Osteocyte (in vitro differentiated cells): Measurements from ENCODE around the gene GPRC5D. TPM values are rescaled to one million over a fixed set of nuclear protein-coding genes. Genes with fewer than 3 reads are reported as not detected.

Experiments
- DNase-seq: peaks from one replicate; pipeline ENCODE4 v3.0.0; 2021; ENCODE audit warnings: mixed read lengths; ENCODE audit not compliant: unreplicated experiment; ENCODE audit errors: extremely low spot score
- H3K27ac Mint-ChIP-seq: one replicate; pipeline ENCODE4 v1.8.0; 2021; ENCODE audit warnings: mild to moderate bottlenecking, mixed read lengths; ENCODE audit not compliant: unreplicated experiment
- H3K27me3 Mint-ChIP-seq: one replicate; pipeline ENCODE4 v1.8.0; 2021; ENCODE audit warnings: mixed read lengths; ENCODE audit not compliant: unreplicated experiment
- H3K36me3 Mint-ChIP-seq: one replicate; pipeline ENCODE4 v1.8.0; 2021; ENCODE audit warnings: mixed read lengths; ENCODE audit not compliant: unreplicated experiment
- H3K4me1 Mint-ChIP-seq: one replicate; pipeline ENCODE4 v1.8.0; 2021; ENCODE audit warnings: mixed read lengths; ENCODE audit not compliant: unreplicated experiment
- H3K4me3 Mint-ChIP-seq: one replicate; pipeline ENCODE4 v1.8.0; 2021; ENCODE audit warnings: mild to moderate bottlenecking, moderate library complexity, mixed read lengths; ENCODE audit not compliant: unreplicated experiment
- H3K9me3 Mint-ChIP-seq: one replicate; pipeline ENCODE4 v1.8.0; 2021; ENCODE audit warnings: mixed read lengths; ENCODE audit not compliant: unreplicated experiment
- total RNA-seq: library from RNA; stranded (reverse); gene quantifications from 2 replicates; pipeline ENCODE4 v1.2.1, GENCODE V29; 2021
- TF ChIP-seq, protein P1 (sequence below): fragments of 200-600 bp; sonication (generic); IDR thresholded peaks from 2 replicates; pipeline ENCODE4 v1.5.0; 2021; ENCODE audit warnings: antibody characterized with exemption, mild to moderate bottlenecking, moderate library complexity

GPRC5D gene
- total RNA-seq, 1 donor from 2014 or later = not detected

DNA sequence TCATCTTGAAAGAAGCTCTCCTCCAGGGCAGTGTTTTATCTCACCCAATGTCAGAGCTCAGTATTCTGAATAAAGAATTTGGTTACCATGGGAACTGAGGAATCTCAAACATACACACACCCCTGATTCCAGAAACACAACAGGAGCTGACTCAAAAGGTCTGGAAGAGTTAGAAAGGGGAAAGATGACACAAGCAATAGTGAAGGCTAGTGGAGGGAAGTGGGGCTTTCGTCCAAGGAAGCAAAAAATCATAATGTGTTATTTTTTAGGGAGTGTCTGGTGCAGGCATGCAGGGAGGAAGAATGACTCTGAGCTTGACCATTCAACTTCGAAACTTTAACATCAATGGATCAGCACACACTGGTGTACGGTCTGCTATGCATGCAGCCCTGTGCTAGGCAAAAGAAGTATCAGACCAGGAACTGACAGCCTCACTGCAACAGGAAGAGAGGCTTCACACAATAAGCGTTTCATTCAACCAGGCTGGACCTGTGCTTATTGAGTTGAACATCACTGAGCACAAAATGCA is 27.8 kb upstream of the GPRC5D start:
- peaks cover 25% of the 10 kb centered on the region for H3K4me1 Mint-ChIP-seq
- TF ChIP-seq, protein P1, sequence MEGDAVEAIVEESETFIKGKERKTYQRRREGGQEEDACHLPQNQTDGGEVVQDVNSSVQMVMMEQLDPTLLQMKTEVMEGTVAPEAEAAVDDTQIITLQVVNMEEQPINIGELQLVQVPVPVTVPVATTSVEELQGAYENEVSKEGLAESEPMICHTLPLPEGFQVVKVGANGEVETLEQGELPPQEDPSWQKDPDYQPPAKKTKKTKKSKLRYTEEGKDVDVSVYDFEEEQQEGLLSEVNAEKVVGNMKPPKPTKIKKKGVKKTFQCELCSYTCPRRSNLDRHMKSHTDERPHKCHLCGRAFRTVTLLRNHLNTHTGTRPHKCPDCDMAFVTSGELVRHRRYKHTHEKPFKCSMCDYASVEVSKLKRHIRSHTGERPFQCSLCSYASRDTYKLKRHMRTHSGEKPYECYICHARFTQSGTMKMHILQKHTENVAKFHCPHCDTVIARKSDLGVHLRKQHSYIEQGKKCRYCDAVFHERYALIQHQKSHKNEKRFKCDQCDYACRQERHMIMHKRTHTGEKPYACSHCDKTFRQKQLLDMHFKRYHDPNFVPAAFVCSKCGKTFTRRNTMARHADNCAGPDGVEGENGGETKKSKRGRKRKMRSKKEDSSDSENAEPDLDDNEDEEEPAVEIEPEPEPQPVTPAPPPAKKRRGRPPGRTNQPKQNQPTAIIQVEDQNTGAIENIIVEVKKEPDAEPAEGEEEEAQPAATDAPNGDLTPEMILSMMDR = no peak
- no peak overlapping the region for H3K4me3 Mint-ChIP-seq
- no peaks in the 10 kb centered on the region for H3K27me3 Mint-ChIP-seq
- peaks cover 9% of the 10 kb centered on the region for H3K36me3 Mint-ChIP-seq
- no peak overlapping the region for H3K27ac Mint-ChIP-seq
- no peaks in the 10 kb centered on the region for H3K9me3 Mint-ChIP-seq
- no peak for DNase-seq

- no peak overlapping the region for H3K27ac Mint-ChIP-seq
- peaks cover 12% of the 10 kb centered on the region for H3K36me3 Mint-ChIP-seq
- no peaks in the 10 kb centered on the region for H3K9me3 Mint-ChIP-seq
- no peak for DNase-seq
- TF ChIP-seq, protein P1 = no peak
- no peaks in the 10 kb centered on the region for H3K27me3 Mint-ChIP-seq
- H3K4me1 Mint-ChIP-seq = peaks cover 25% of the 10 kb centered on the region
- H3K4me3 Mint-ChIP-seq = no peak overlapping the region
Measured at GRCh38 chr12:12979126-12979525, 27.2 kb upstream of the GPRC5D start.

- Mint-ChIP-seq H3K36me3 (peaks cover 29% of the 10 kb centered on the region), H3K27ac (no peak overlapping the region), H3K4me1 (peaks cover 18% of the 10 kb centered on the region), H3K4me3 (no peak overlapping the region), H3K9me3 (peaks cover 14% of the 10 kb centered on the region), H3K27me3 (no peaks in the 10 kb centered on the region)
- no peak for DNase-seq
- TF ChIP-seq, protein P1 = no peak
Measured at GRCh38 chr12:12977231-12977630, 25.3 kb upstream of the GPRC5D start.

DNA sequence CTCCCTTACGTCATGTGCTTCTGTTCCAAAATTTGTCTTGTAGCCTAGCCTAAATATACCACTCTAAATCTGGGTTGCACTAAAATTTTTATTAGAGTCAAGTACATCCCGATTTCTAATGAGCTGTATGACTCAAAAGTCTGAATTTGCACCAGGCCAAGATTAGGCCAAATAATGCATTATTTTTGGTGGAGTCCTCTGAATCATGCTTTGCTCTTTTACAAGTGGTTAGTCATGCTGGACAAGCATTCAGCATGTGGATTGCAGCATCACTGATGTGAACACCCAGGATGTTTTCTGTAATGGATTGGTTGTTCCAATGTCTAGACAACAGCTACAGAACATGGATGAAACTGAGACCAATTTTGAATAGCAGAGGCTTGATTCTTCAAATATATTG is 24.4 kb upstream of the GPRC5D start:
- H3K27me3 Mint-ChIP-seq = no peaks in the 10 kb centered on the region
- H3K4me3 Mint-ChIP-seq = no peak overlapping the region
- H3K27ac Mint-ChIP-seq = peak overlapping the region; percentile 86
- H3K9me3 Mint-ChIP-seq = peaks cover 17% of the 10 kb centered on the region
- no peak for DNase-seq
- H3K36me3 Mint-ChIP-seq = peaks cover 38% of the 10 kb centered on the region
- TF ChIP-seq, protein P1 = no peak
- peaks cover 18% of the 10 kb centered on the region for H3K4me1 Mint-ChIP-seq

- no peak for DNase-seq
- Mint-ChIP-seq H3K4me3 (no peak overlapping the region), H3K36me3 (peaks cover 39% of the 10 kb centered on the region), H3K9me3 (peaks cover 17% of the 10 kb centered on the region), H3K27ac (peak overlapping the region; percentile 86), H3K4me1 (peaks cover 18% of the 10 kb centered on the region), H3K27me3 (no peaks in the 10 kb centered on the region)
- TF ChIP-seq, protein P1 = peak; percentile 62
Measured at GRCh38 chr12:12975322-12976077, 23.5 kb upstream of the GPRC5D start.
